ENCODE measurements around the gene LZTS2.

LZTS2 gene

GRCh38 chr10:100998183-100998990 lies 1.2 kb upstream of the LZTS2 start:
- peak; percentile 30 to 37 for DNase-seq (ENCODE audit: low read depth in 1 of 2, low spot score in 1 of 2)

DNA sequence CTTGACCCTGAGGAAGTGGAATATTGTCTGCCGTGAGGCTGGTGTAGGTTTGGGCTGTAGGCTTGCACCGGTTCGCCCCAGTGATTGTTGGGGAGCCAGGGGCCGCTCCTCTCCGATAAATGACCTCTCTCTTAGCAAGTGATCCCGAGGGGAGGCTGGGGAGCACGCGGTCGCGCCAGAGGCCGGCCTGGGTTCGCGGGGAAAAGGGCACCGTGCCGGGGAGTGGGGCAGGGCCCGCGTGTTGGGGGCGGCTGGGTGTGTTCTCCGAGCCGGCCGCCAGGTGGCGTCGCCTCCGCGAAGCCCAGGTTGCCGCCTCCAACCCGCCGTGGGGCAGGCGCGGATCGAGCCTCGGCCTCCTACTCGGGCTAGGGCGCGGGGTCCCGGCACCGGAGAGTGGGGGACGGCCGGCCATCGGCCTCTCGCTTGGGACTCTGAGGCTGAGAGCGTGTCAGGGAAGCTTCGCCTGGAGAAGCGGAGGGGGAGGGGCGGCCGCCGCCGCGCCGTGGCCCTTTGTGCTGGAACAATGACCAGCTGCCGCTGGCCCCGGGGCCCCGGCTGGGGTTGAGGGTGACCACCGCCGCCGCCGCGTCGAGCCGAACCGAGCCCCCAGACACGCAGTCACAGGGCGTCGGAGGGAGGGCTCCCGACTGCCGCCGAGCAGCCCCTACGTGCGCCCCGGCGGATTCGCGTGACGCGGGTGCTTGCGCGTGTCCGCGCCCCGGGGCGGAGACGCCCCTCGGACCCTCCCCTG lies 442 bp upstream of the LZTS2 start:
- DNase-seq (ENCODE audit: low read depth in 1 of 2, low spot score in 1 of 2), result peak; percentile 57 to 64

GRCh38 chr10:101000127-101000914 lies 713 bp downstream of the LZTS2 start:
- DNase-seq (ENCODE audit: low read depth in 1 of 2, low spot score in 1 of 2), result no peak

GRCh38 chr10:101000915-101001658 lies 1.5 kb downstream of the LZTS2 start:
- DNase-seq (ENCODE audit: low read depth in 1 of 2, low spot score in 1 of 2), result no peak

DNA sequence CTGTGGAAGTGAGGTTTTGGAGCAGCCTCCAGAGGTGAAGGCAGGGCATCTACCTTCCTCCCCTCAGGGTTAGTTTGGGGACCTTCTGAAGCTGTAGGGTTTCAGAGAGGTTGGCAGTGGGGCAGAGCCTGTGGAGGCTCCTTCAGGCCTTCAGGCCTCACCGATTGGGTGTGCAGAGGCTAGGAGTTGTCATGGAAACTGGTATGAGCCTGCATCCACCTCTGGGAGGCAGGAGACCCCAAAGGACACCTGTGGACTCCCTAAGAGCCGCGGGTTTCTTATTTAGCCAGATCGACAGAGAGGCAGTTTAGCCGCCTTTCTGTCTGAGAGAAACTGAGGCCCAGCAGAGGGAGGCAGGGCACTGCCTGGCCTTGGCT lies 2.0 kb downstream of the LZTS2 start:
- DNase-seq (ENCODE audit: low read depth in 1 of 2, low spot score in 1 of 2), result no peak

GRCh38 chr10:101002456-101002855 lies 2.8 kb downstream of the LZTS2 start:
- no peak for DNase-seq (ENCODE audit: low read depth in 1 of 2, low spot score in 1 of 2)

- DNase-seq (ENCODE audit: low read depth in 1 of 2, low spot score in 1 of 2), result no peak
Measured at GRCh38 chr10:101003639-101004206, 4.1 kb downstream of the LZTS2 start.

DNA sequence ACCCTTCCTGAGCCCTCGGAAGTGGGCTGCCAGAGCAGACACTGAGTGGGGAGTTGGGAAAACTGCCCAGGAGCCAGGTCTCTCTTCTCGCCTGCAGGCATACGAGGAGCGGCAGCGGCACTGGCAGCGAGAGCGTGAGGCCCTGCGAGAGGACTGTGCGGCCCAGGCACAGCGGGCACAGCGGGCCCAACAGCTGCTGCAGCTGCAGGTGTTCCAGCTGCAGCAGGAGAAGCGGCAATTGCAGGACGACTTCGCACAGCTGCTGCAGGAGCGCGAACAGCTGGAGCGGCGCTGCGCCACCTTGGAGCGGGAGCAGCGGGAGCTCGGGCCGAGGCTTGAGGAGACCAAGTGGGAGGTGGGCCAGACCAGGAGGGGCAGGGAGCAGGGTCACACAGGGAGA lies 5.8 kb downstream of the LZTS2 start:
- DNase-seq (ENCODE audit: low read depth in 1 of 2, low spot score in 1 of 2), result no peak

GRCh38 chr10:101005869-101006567 lies 6.4 kb downstream of the LZTS2 start:
- no peak for DNase-seq (ENCODE audit: low read depth in 1 of 2, low spot score in 1 of 2)

GRCh38 chr10:101006593-101007098 lies 7.0 kb downstream of the LZTS2 start:
- DNase-seq (ENCODE audit: low read depth in 1 of 2, low spot score in 1 of 2), result no peak

DNA sequence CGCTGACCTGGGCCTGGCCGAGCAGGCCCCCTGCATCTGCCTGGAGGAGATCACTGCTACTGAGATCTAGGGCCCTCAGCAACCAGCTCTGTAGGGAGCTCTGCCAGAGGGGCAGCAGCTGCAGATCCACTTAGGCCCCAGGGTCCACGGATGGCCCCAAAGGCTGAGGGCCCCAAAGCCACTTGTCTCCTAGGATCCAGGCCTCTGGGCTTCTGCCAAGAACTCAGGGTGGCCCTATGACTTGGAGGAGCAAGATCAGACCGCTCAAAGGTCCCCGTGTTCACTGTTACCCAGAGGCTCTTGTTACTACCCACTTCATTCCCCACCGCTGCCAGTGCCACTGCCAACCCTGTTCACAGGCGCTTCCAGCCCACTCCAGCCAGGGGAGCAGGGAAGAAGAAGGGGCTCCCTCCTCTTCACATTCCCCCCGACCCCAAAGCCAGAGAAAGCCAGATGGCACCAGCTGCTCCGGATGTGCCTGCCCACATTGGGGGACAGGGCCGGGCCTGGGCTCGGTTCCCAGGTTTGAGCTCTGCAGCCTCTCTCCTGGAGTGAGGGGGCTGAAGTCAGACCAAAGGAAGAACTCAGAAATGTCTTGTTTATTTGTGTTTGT lies 7.6 kb downstream of the LZTS2 start:
- DNase-seq (ENCODE audit: low read depth in 1 of 2, low spot score in 1 of 2), result no peak

DNA sequence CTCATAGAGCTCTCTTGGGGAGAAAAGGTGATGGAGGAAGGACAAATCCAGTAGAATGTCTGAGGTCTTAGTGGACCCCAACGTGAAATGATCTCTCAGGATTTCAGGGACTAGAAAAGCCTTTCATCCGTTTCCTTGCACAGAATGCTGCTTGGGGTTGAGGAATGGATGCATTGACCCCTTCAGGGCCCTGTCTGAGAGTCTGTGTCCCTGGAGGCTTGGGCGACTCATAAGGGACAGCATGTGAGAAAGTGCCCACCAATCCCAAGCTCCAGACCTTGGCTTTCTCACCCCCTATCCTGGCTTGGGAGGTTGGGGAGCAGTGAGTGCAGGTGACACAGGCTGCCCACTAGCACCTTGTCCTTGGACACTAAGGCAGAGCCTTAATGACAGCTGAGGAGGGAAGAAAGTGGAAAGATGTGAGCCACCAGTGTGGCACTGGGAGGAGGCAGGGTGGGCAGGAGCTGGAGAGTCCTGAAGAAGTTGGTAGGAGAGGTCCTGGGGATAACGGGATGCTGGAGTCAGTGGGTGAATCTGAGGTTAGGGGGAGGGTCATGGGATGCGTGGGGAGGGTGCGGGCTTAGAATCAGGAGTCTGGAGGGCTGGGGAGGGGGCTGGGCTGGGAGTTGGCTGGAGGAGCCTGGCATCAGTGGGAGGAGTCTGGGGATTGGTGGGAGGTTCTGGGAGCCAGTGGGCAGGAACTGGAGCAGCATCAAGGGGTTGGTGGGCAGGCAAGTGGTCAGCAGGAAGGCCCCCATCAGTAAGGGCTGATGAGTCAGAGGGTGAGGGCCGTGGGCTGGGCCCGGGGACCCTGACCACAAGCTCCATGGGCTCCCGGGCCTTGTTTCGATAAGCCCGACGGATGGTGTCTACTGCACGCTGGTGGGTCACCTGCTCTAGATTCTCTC lies 8.6 kb downstream of the LZTS2 start:
- DNase-seq (ENCODE audit: low read depth in 1 of 2, low spot score in 1 of 2), result no peak

DNA sequence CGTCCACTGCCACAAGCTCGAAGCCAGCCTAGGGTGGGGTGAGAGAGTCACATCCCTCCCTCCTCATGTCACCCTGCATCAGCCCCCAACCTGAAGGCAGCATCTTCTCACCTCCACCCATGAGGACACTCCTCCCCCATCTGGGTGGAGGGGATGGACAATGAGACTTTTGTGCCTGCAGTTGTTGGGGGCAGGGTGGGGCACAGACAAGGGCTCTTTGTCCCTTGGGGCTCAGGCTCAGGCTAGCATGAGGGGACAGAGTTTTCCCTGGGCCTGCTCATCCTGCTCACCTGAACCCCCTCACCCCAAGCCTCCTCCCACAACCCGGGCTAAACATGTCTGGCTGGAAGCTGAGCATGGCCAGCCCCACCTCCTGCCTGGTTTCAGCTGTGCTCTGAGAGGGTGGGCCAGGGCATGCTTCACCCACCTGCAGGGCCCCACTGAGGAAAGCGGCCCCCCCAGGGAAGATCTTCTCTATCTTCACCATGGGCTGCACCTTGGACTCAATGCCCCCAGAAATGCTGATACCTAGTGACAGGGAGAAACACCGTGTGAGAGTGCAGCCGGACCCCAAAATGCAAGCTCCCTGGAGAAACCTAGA lies 9.3 kb downstream of the LZTS2 start:
- no peak for DNase-seq (ENCODE audit: low read depth in 1 of 2, low spot score in 1 of 2)

GRCh38 chr10:101010329-101010728 lies 10.7 kb downstream of the LZTS2 start:
- DNase-seq (ENCODE audit: low read depth in 1 of 2, low spot score in 1 of 2), result no peak

DNA sequence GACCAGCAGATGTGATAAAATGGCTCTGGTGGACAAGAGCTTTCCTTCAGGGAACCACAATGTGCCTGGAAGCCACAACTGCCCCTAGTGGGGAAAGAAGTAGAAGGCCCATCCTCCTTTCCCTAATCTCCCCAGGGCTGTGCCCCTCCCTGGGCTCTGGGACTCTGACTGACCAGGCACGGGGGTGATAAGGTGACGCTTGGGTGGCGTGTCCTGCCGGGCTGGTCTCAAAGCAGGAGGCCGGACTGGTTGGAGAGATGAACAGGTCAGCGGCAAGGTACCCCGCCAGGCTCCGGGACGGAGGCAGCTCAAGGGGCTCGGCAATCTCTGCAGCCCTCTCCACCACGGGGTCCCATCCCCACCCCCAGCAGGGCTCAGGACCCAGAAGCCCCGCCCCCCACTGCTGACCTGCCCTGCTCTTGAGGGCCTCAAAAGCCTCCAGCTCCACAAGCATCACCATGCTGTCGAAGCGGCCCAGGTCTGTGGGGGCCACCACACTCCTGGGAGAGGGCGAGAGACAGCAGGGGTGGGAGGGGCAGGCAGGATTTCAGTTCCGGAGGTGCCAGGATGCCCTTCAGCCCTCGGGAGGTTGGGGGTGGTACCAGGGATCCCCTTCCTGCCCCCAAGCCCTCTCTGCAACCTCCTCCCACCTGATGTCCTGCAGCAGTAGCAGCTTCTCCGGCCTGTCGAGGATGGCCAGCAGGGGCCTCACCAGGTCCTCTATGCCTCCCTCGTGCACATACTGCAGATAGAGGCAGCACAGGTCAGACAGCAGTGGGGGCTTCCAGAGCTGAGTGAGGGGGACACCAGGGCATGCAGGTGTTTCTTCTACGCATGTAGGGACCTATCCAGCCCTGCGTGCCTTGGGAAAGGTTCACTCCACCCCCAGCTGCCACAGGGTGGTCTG lies 12.2 kb downstream of the LZTS2 start:
- no peak for DNase-seq (ENCODE audit: low read depth in 1 of 2, low spot score in 1 of 2)

- peak; percentile 53 to 71 for DNase-seq (ENCODE audit: low read depth in 1 of 2, low spot score in 1 of 2)
Measured at GRCh38 chr10:101012525-101013364, 13.1 kb downstream of the LZTS2 start.
